ENCODE measurements around the gene DLGAP4.

The DLGAP4 gene, protein sequence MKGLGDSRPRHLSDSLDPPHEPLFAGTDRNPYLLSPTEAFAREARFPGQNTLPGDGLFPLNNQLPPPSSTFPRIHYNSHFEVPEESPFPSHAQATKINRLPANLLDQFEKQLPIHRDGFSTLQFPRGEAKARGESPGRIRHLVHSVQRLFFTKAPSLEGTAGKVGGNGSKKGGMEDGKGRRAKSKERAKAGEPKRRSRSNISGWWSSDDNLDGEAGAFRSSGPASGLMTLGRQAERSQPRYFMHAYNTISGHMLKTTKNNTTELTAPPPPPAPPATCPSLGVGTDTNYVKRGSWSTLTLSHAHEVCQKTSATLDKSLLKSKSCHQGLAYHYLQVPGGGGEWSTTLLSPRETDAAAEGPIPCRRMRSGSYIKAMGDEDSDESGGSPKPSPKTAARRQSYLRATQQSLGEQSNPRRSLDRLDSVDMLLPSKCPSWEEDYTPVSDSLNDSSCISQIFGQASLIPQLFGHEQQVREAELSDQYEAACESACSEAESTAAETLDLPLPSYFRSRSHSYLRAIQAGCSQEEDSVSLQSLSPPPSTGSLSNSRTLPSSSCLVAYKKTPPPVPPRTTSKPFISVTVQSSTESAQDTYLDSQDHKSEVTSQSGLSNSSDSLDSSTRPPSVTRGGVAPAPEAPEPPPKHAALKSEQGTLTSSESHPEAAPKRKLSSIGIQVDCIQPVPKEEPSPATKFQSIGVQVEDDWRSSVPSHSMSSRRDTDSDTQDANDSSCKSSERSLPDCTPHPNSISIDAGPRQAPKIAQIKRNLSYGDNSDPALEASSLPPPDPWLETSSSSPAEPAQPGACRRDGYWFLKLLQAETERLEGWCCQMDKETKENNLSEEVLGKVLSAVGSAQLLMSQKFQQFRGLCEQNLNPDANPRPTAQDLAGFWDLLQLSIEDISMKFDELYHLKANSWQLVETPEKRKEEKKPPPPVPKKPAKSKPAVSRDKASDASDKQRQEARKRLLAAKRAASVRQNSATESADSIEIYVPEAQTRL

DNA sequence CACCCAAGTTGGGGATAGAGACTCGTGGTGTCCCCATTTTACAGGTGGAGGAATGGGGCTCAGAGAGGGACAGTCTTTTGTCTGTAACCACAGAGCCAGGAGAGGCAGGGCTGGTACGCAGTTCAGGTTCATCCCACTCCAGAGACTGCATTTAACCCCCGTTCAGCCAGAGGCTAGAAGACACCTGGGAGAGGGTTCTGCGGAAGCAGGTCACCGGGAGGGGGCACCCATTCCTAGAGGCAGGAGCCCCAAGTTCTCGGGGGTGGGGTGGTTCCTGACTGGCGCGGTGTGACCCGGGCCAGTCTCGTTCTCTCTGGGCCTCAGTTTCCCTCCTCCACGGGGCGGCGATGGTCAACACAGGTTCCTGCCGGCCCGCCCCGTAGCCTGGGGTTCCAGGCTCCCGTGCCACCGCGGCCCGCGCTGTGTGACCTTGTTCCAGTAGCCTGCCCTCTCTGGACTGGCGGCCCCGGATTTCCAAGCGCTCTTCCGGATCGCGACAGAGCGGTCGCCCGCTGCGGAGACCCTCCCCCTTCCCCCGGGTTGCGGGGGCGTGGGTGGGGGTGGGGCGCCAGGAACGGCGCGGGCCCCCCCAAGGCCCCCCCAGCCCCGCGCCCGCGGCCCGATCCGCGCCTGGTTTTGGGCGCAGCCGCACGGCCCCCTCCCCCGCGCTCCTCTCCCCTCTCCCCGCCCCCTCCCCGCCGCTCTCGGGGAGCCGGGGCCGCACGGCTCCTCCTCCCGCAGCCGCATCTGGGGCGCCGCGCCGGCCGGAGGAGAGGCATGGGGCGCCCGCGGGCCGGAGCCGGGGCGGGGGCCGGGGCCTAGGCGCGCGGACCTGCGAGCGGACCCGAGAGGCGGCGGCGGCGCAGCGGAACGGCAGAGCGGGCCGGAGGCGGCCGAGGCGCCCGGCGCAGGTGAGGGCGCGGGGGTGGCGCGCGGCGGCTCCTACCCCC, at the start of gene DLGAP4:
TSS of gene DLGAP4 (plus strand) at position 738 of the 950 bp plus-strand sequence. CDS start 125,379 bp downstream, outside the sequence.
- no peak for DNase-seq (ENCODE audit: low spot score)

DNA sequence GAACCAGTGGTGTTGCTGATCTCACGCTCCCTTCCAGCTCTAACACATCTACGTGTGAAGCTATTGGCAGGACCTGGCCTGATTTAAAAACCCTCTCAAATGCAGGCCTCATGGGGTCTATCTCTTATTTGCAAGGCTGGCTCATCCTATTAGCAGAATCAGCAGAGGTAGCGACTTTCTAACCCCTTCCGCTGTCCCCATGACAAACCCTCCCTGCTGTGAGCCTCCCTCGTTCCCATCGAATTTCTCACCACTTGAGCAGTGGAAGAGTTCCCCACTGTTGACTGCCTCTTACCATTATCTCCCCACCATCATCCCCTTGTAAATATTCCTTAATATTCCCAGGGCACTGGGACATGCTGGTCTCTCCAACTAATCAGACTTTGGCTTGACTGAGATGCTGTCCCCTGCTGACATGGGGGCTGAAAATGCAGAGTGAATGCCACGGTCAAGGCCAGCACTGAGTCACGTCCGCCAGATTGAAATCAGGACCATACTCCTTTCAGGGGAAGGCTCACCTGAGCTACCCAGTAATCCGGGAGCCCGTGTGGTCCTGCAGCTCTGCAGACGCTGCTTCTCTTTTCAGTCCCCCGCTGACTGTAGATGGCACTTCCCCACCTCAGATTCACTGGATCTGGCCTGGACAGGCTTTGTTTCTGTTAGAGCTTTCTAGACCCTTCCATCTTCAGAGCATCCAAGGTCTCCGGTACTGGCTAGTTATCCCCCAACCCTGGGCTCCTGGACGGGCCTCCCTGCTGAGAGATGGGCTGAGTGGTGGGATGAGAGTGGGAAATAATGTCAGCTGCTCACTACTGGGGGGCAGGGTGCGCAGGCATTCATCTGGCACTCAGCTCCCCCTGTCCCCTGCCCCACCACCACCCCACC, 46.7 kb upstream of the DLGAP4 start:
- DNase-seq (ENCODE audit: low spot score), result no peak

DNA sequence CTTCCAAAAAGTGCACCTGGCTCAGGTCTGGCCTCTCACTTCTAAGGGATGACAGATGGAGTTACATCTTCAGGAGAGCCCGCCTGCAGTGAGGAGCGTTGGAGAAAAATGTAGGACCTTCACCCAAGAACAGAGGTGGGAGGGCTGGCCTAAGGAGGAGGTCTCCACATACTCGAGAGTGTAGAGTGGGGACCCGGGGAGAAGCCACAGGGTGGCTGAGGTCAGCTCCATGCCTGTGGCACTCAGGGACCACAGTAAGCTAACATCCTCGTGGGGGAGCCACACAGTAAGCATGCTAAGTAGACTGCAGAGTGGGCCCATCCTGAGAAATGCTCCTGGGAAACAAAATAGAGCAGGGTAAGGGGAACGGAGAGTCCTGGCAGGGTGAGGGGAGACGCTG, 45.8 kb upstream of the DLGAP4 start:
- DNase-seq (ENCODE audit: low spot score), result no peak

DNA sequence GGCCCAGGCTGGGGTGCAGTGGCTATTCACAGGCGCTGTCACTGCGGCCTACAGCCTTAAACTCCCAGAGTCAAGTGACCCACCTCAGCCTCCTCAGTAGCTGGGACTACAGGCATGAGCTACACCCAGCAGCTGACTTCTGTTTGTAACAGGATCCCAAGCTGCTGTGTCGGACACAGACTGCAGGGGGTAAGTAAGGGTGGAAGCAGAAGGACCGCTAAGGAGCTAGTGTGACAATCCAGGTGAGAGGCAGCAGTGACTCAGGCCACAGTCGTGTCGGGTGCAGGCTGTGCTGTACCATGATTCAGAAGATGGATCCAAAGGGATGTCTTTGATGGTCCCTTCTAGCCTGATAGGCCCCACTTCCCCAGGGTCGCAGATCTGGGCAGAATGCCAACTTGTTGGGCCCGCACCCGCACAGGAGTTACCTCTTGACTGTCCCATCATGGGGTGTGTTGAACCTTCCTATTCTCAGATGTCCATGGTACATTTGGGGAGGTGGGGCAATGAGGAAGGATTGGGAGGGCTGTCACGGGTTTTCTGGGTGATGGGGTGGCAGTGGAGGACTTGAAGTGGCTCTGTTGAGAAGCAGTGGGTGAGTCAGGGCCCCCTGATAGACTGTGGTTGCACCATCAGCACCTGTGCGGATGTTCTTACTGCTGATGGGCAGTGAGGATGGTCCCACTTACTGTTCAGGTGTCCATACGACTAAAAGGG, 44.6 kb upstream of the DLGAP4 start:
- DNase-seq (ENCODE audit: low spot score), result no peak

DNA sequence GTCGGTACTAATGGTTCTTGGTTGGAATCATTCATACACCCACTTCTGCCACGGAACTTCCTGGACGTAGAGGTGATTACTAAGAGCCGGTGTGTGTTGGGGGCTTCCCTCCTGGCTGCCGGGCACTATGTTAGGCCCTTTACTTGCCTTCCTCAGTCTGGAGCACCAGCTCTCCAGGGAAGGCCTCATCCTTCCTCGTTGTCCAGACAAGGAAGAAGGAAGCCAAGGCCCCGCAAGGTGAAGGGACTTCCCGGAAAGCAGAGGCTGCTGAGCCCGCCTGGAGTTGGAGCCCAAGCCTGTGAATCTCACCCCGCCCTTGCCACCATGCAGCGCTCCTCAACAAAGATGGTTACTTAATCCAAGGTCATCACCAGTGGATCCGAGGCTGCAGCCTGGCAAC, 43.7 kb upstream of the DLGAP4 start:
- no peak for DNase-seq (ENCODE audit: low spot score)

DNA sequence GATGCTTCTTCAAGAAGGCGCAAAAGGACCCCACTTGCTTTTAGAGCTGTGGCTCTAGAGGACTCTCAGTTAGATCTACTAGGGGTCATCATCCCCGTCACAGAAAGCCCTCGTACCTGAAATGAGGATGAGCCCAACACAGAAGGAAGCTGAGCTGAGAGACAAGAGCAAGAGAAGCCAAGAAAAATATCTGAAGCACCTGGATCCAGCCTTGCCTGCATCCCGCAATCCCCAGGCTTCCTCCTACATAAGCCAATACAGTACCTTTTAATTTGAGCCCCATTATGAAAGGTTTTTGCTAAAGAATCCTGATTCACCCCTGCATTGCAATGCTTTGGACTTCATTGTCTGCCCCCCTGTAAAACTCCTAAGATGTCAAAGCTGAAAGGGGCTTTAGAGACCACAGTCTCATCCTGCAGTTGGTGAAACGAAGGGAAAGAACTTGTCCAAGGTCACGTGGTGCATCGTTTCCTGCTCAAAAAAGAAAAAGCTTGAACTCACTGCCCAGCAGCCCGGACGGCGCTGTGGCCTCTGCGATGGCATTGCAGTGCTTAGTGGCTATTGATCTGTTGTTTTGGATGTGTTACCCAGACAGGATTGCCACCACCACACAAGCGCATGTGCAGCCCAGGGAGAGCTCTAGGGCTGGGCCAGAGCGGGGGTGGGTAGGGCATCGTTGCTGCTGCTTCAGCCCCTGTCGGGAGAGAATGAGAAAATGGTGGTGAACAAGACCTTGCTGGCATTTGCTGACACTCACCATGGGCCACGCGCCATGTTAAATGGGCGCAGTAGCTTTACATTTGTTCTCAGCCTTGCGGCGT, 41.5 kb upstream of the DLGAP4 start:
- DNase-seq (ENCODE audit: low spot score), result no peak

DNA sequence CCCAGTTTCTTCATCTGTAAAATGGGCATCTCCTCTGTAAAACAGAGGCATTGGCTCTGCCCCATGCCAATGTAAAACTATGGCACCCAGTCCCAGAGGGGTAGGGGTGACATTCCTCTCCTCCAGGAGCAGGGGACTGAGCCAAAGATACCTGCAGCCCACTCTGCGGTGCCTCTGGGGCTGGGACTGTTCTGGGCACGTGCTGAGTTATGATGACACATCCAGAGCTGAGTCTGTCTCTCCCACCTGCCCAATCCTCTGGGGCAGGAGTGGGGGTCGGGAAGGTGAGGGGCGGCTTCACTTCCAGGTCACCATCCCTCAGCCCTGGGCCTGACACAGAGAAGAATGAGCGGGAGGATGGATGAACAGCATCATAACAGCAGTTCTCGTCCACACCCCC, 40.0 kb upstream of the DLGAP4 start:
- no peak for DNase-seq (ENCODE audit: low spot score)

DNA sequence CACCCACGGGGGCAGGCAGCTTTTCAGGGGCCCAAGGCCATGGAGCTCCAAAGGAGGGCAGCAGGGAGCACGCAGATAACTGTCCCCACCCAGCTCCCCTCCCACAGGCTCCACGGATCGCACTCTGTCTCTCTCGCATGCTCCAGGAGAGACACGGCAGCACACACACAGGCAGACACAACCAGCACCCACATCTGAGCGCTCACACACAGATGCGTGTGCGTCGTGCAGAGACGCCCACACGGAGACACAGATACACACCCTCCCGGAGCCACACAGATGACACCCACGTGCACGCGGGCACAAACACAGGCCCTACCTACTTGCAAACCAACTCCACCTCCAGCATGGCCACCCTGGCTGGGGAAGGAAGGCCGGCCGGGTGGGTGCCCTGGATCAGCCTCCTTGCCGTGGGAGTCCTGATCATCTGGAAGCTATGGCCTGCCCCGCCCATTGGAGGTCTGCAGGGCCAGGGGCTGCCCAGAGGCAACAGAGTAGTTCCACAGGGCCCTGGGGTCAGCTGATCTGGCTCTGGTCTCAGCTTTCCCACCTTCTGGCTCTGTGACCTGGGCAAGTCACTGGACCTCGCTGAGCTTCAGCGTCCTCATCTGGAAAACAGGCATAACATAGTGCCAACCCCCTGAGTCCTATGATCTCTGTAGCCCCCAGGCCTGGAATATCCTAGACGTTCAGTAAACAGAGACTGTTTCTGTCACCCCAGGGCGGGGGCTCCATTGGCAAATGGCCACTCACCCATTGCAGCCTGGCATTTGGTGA, 38.3 kb upstream of the DLGAP4 start:
- DNase-seq (ENCODE audit: low spot score), result no peak

DNA sequence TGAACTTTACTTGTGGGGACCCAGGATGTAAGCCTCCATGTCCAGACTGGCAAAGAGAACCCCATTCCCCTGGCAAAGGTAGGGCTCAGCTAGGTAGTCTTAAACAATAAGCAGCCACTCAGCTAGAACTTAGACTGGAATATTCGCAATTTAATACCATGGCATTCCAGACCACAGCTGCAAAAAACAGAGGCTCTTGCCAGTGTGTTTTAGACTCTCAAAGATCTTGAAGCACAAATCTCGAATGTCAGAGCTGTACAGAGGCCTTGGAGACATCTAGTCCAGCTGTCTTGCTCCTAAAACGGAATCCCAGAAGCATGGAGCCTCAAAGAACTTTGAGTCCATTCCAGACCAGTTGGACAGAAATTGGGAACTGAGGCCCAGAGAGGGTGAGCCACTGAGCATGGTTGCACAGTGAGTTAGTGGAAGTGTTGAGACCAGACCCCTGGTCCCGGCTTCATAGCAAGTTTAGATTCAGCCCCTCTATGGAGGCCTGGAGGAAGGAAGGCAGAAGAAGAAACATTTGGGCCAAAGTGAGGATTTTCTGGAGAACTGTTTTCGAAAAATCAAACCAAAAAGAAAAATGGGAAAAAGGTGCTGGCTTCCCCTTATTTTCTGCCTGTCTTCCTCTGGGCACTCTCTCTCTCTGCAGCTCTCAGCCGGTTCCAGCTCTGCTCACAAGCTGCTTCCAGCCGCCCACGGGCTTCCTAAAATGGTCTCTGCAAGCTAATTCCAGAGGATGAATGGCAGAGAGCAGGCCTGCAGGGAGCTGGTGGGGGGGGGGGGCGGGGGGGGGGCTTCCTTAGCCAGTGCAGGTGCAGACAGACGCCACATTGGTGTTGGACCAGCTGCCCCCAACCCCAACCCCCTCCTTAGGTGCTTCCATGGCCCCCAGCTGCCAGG, 37.4 kb upstream of the DLGAP4 start:
- no peak for DNase-seq (ENCODE audit: low spot score)

DNA sequence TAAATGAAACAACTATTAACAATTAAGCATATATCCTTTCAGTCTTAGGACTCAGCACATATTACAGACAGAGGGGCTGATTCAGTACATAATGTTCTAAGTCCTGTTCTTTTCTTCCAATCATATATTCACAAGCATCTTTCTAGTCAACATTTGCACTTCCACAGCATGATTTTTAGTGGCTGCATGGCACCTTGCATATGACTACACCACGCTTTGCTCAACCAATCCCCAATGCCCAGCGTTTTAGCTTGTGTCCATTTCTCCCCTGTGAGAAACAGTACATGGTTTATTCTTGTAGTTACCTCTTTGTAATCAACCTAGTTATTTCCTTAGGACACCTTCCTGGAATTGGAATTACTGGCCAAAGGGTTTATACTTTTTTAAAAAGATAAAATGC, 36.6 kb upstream of the DLGAP4 start:
- DNase-seq (ENCODE audit: low spot score), result no peak

DNA sequence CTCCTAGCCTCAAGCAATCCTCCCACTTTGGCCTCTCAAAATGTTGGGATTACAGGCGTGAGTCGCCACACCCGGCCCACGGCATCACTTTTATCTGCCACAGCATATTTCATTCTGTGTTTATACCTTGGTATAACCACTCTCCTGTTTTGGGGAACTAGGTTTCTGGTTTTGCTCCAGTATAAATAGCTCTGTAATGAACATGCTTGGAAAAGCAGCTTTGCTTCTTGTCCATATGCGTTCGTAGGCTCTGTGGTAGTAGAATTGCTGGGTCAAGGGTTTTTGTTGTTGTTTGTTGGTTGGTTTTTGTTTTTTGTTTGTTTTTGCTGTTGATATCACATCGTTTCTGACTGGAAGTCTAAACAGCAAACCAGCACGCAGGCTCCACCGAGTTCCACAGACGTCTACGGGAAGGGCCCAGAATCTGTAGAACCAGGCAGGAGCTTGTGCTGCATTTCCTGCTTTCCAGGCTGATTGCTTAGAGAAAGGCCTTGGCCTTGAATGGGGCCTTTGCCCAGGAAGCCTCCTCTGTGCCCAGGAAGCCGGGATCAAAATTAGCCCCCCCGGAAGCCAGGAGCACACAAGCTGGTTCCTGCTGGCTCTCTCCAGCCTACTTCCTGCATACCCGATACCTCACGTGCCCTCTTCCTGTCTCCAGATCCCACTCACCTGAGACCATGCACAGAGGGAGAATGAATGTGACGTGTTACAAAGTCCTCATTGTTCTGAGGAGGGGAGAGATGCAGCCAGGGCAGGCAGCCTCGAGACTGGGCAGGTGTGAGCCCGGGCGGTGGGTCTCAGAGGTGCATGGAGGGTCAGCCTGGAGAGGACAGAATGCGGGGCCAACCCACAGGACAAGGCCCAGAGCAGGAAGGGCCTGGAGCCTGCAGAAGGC, 35.1 kb upstream of the DLGAP4 start:
- no peak for DNase-seq (ENCODE audit: low spot score)

DNA sequence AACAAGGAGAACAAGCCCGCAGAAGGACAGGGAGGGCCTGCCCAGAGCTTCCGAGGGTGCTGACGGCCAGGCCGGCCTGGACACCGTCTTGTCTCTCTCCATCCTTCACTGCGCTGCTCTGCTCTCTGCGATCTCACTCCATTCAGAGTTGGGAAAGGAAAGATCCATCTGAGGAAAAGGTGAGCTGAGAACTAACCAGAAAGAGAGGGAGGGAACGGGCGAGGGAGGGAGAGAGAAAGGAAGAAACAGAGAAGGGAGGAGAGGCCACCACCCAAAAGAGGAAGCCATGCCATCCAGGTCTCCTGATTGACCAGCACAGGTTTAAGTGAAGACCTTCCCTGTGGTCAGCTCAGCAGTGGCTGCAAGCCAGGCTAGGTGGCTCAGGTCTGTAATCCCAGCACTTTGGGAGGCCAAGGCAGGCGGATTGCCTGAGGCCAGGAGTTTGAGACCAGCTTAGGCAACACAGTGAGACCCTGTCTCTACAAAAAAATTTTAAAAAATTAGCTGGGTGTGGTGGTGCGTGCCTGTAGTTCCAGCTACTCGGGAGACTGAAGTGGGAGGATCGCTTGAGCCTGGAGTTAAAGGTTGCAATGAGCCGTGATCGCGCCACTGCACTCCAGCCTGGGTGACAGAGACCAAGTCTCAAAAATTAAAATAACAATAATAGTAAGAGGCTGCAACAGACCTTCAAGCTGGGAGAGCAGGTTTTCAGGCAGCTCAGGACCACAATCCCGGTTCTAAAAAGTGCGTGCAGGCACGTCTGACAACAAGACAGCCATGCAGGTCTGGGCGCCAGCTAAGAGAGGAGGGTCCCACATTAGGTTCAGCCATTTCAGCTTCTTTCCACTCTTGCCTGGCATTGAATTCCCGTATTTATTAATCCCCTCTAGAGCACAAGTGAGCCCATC, 34.2 kb upstream of the DLGAP4 start:
- no peak for DNase-seq (ENCODE audit: low spot score)

DNA sequence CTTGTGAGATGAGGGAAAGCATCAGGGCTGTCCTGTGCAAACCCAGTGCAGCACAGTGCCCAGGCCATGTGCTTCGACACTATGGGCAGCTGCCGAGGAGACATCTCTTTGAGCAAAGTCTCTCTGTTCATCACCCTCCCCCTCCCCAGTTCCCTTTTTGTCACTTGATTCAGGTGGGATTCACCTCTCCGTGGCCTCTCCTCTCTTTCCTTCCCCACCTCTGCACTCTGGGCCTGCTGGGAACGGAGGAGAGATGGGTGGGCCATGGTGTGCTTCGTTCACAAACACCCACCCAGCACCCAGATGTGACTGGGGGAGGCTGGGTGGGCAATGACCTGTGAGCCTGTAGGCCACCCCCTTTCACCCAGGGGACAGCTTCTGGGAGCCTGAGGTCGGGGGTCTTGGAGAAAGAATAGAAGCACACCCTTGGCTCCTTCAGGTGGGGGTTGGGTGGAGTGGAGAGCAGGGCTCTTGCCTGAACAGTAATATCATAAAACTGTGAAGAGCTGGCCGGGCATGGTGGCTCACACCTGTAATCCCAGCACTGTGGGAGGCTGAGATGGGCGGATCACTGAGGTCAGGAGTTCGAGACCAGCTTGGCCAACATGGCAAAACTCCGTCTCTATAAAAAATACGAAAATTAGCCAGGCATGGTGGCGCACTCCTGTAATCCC, 33.5 kb upstream of the DLGAP4 start:
- DNase-seq (ENCODE audit: low spot score), result no peak

DNA sequence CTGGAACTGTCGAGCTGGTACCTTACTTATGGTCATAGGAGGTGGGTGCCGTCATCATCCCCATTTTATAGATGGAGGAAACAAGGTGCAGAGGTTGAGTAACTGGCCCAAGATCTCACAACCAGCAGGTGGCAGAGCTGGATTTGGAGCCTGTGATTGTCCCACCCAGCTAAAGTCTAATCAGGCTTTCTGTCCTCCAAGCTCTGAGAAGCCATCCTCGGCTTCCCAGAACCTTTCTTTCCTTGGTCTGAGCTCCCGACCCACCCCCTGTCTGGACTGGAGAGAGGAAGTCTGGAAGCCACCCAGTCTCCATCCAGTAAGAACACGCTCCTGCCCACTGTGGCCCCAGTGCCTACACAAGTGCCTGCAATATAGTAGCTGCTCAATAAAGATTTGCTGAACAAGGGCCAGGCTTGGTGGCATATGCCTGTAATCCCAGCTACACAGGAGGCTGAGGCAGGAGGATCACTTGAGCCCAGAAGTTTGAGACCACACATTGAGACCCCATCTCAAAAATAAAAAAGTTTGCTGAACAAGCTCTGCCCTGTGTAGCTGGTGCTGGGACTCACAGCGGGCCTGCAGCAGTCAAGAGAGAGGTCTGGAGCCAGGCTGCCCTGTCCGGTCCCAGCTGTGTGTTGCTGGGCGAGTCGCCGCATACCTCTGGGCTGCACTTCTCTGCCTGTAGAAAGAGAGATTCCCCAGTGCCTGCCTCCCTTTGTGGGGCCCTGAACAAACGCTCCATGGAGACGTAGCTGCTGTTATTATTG, 32.5 kb upstream of the DLGAP4 start:
- DNase-seq (ENCODE audit: low spot score), result peak; percentile 20

All from germinal center (tissue), 1 donor.